ENCODE measurements around the gene CRYM. TPM values are rescaled to one million over a fixed set of nuclear protein-coding genes. Genes with fewer than 3 reads are reported as not detected.

The CRYM gene
- total RNA-seq, 4 donors from 2014 or later, result 0.81 TPM; not detected in 3

GRCh38 chr16:21263640-21264570 lies 14.2 kb downstream of the CRYM start:
- Histone ChIP-seq H3K27me3 (no peaks in the 10 kb centered on the region), H3K27ac (no peak overlapping the region), H3K36me3 (no peaks in the 10 kb centered on the region), H3K9me3 (no peaks in the 10 kb centered on the region), H3K4me3 (replicated peaks in 1 of 3) (no peak overlapping the region), H3K4me1 (no peaks in the 10 kb centered on the region)
- TF ChIP-seq POLR2A (IDR thresholded peaks at IDR 0.05), result no peak
- no peak for TF ChIP-seq CTCF (IDR thresholded peaks at IDR 0.05)
- DNase-seq, result no peak
- intact Hi-C loops (cut with DNase I), result no loop called here
- WGBS, 2 donors, result 57 to 59% methylated on average over 14 of the region's 14 CpGs

GRCh38 chr16:21262779-21263639 lies 15.1 kb downstream of the CRYM start:
- no peaks in the 10 kb centered on the region for H3K36me3 ChIP-seq
- no peak for DNase-seq
- 84 to 86% methylated on average over 12 of the region's 12 CpGs for WGBS, 2 donors
- H3K4me1 ChIP-seq, result no peaks in the 10 kb centered on the region
- TF ChIP-seq CTCF (IDR thresholded peaks at IDR 0.05), result no peak
- TF ChIP-seq POLR2A (IDR thresholded peaks at IDR 0.05), result no peak
- intact Hi-C loops (cut with DNase I), result no loop called here
- no peaks in the 10 kb centered on the region for H3K27me3 ChIP-seq
- no peak overlapping the region for H3K27ac ChIP-seq
- no peaks in the 10 kb centered on the region for H3K9me3 ChIP-seq
- no peak overlapping the region for H3K4me3 ChIP-seq (replicated peaks in 1 of 3)

DNA sequence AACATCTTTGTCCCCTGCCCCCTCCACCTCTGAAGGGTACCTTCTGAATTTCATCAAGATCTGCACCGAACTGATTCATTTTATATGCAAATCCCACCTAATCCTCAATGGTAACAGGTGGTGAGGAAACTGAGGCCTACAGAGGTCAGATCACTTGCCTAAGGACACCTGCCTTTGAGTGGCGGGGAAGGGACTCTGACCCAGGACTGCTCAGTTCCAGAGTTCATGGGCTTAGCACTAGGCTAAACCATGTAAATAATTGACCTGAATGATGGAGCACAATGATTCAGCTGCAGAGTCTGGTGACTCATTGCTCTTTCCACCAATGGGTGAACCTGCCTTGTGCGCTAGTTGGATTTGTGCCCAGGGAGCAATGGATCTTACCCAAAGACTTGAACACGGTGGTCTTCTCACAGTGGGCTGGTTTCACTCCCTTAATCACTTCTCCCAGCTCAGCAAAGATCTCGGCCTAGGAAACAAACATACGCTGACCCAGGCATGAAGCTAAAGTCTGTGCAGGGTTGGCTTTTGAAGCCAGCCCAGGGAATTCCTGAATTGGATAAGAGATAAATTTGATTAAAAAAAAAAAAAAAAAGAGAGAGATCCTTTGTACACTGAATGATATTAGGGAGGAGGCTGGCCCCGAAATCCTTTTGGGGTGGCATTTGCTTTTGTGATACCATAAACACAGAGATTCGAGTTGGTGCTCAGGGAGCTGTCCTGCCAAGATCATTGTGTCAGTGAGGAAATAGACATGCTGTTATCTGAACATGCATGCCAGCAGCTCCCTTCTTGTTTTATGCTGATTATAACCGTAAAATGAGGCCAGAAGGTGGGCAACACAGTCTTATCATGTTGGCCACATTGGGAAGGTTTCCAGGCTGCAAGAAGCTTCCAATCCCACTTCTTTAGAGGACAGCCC lies 17.0 kb downstream of the CRYM start:
- Histone ChIP-seq H3K27me3 (no peaks in the 10 kb centered on the region), H3K27ac (no peak overlapping the region), H3K9me3 (no peaks in the 10 kb centered on the region), H3K4me3 (replicated peaks in 1 of 3) (no peak overlapping the region), H3K4me1 (no peaks in the 10 kb centered on the region), H3K36me3 (no peaks in the 10 kb centered on the region)
- intact Hi-C loops (cut with DNase I), result no loop called here
- DNase-seq, result no peak
- 86% methylated on average over 9 of the region's 9 CpGs for WGBS, 2 donors
- TF ChIP-seq POLR2A (IDR thresholded peaks at IDR 0.05) (no peak), CTCF (IDR thresholded peaks at IDR 0.05) (no peak)

DNA sequence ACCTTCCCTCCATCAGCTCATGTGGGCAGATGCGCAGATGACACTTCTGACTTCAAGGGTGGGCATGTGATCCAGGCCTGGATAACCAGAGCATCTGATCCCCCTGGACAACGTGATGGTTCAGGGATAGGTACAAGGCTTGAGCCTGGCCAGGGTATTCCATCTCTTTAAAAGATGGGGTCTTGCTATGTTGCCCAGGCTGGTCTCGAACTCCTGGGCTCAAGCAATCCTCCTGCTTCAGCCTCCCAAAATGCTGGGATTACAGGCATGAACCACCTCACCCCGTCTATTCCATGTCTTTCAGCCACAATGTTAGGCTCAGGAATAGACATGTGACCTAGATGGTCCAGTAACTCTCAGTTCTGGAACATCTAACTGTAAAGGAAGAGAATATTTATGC lies 20.8 kb downstream of the CRYM start:
- no peak for DNase-seq
- Histone ChIP-seq H3K4me1 (no peaks in the 10 kb centered on the region), H3K4me3 (replicated peaks in 1 of 3) (no peak overlapping the region), H3K27ac (no peak overlapping the region), H3K9me3 (no peaks in the 10 kb centered on the region), H3K36me3 (no peaks in the 10 kb centered on the region), H3K27me3 (no peaks in the 10 kb centered on the region)
- intact Hi-C loops (cut with DNase I), result no loop called here
- 90 to 94% methylated on average over 4 of the region's 4 CpGs for WGBS, 2 donors
- TF ChIP-seq CTCF (IDR thresholded peaks at IDR 0.05), result no peak
- TF ChIP-seq POLR2A (IDR thresholded peaks at IDR 0.05), result no peak
